Astrocyte (in vitro differentiated cells and primary cell): ENCODE data around the gene ZBTB45. TPM values are rescaled to one million over a fixed set of nuclear protein-coding genes. Genes with fewer than 3 reads are reported as not detected.

Source experiments
- DNase-seq: peaks from one replicate; pipeline ENCODE4 v3.0.0-alpha.2; 2010; ENCODE audit warnings: low read depth
- FAIRE-seq: peaks from 2 replicates; lab custom pipeline; 2011; peaks lifted over from hg19 to GRCh38; lab: Jason Lieb, UNC
- H2AFZ ChIP-seq: 2 replicates; pipeline ENCODE4 v1.6.0; 2012; ENCODE audit warnings: low read depth, low read length, inconsistent platforms
- H3K27ac ChIP-seq: 2 replicates; pipeline ENCODE4 v1.5.1; 2011; ENCODE audit warnings: low read depth, low read length, inconsistent platforms
- H3K27me3 ChIP-seq: 2 replicates; pipeline ENCODE4 v1.6.0; 2011; ENCODE audit warnings: low read length, inconsistent platforms; ENCODE audit not compliant: insufficient read depth
- H3K36me3 ChIP-seq: 2 replicates; pipeline ENCODE4 v1.5.1; 2011; ENCODE audit warnings: low read length, inconsistent platforms; ENCODE audit not compliant: insufficient read depth
- H3K4me1 ChIP-seq: 2 replicates; pipeline ENCODE4 v1.5.1; 2011; ENCODE audit warnings: low read length, inconsistent platforms; ENCODE audit not compliant: insufficient read depth
- H3K4me2 ChIP-seq: 2 replicates; pipeline ENCODE4 v1.6.0; 2012; ENCODE audit warnings: low read length, inconsistent platforms
- H3K4me3 ChIP-seq: 2 replicates; pipeline ENCODE4 v1.5.1; 2011; ENCODE audit warnings: low read depth, mild to moderate bottlenecking, low read length, inconsistent platforms; ENCODE audit not compliant: insufficient read depth
- H3K79me2 ChIP-seq: 2 replicates; pipeline ENCODE4 v1.6.0; 2012; ENCODE audit warnings: mild to moderate bottlenecking, low read length, inconsistent platforms; ENCODE audit not compliant: insufficient read depth
- H3K9ac ChIP-seq: 2 replicates; pipeline ENCODE4 v1.6.0; 2012; ENCODE audit warnings: mild to moderate bottlenecking, low read length, inconsistent platforms
- H3K9me3 ChIP-seq: 2 replicates; pipeline ENCODE4 v1.5.1; 2012; ENCODE audit warnings: low read depth, mild to moderate bottlenecking, low read length, inconsistent platforms; ENCODE audit not compliant: insufficient read depth
- H4K20me1 ChIP-seq: 2 replicates; pipeline ENCODE4 v1.6.0; 2012; ENCODE audit warnings: low read length, inconsistent platforms; ENCODE audit not compliant: insufficient read depth
- H3K27ac Mint-ChIP-seq: one replicate; pipeline ENCODE4 v1.8.0; 2021; ENCODE audit warnings: mild to moderate bottlenecking, mixed read lengths; ENCODE audit not compliant: unreplicated experiment
- H3K27me3 Mint-ChIP-seq: one replicate; pipeline ENCODE4 v1.8.0; 2021; ENCODE audit warnings: low read depth, mixed read lengths; ENCODE audit not compliant: unreplicated experiment
- H3K36me3 Mint-ChIP-seq: one replicate; pipeline ENCODE4 v1.8.0; 2021; ENCODE audit warnings: low read depth, mixed read lengths; ENCODE audit not compliant: unreplicated experiment
- H3K4me1 Mint-ChIP-seq: one replicate; pipeline ENCODE4 v1.8.0; 2021; ENCODE audit warnings: low read depth, mixed read lengths; ENCODE audit not compliant: unreplicated experiment
- H3K4me3 Mint-ChIP-seq: one replicate; pipeline ENCODE4 v1.8.0; 2021; ENCODE audit warnings: mild to moderate bottlenecking, moderate library complexity, mixed read lengths; ENCODE audit not compliant: unreplicated experiment
- H3K9me3 Mint-ChIP-seq: one replicate; pipeline ENCODE4 v1.8.0; 2021; ENCODE audit warnings: mild to moderate bottlenecking, mixed read lengths; ENCODE audit not compliant: unreplicated experiment
- CTCF ChIP-seq: IDR thresholded peaks from 2 replicates; pipeline ENCODE4 v1.5.1; 2011; ENCODE audit warnings: low read depth, mild to moderate bottlenecking, inconsistent platforms, low read length, moderate library complexity; ENCODE audit not compliant: insufficient read depth
- EZH2 ChIP-seq: IDR thresholded peaks from 2 replicates; pipeline ENCODE4 v1.6.1; 2012; ENCODE audit warnings: mild to moderate bottlenecking, low read length, inconsistent platforms; ENCODE audit not compliant: insufficient read depth
- microRNA-seq: library from miRNA; unstranded; fragments of <30 nt; microRNA quantifications from one replicate; pipeline ENCODE4 v1.2.0, GENCODE V29; 2020
- total RNA-seq: library from RNA; stranded (reverse); gene quantifications from 2 replicates; pipeline ENCODE4 v1.2.1, GENCODE V29; 2021

ZBTB45 gene
- total RNA-seq, 1 donor from 2014 or later = 16.3 TPM

- Histone ChIP-seq H3K4me1 (peaks cover 10% of the 10 kb centered on the region), H3K4me2 (peak within 1 kb of the TSS; percentile 91), H3K36me3 (no peaks in the 10 kb centered on the region), H3K9me3 (no peaks in the 10 kb centered on the region), H3K27me3 (no peaks in the 10 kb centered on the region), H4K20me1 (peaks cover 22% of the 10 kb centered on the region), H3K9ac (peak within 1 kb of the TSS; percentile 87), H2AFZ (peak within 1 kb of the TSS; percentile 94), H3K79me2 (peaks cover 27% of the 10 kb centered on the region), H3K27ac (peak within 1 kb of the TSS; percentile 54), H3K4me3 (peak within 1 kb of the TSS; percentile 85)
- Mint-ChIP-seq H3K4me3 (peak within 1 kb of the TSS; percentile 90), H3K4me1 (peaks cover 13% of the 10 kb centered on the region), H3K27ac (peak within 1 kb of the TSS; percentile 78), H3K36me3 (peaks cover 10% of the 10 kb centered on the region), H3K9me3 (no peaks in the 10 kb centered on the region), H3K27me3 (peaks cover 2% of the 10 kb centered on the region)
- FAIRE-seq (no peak), DNase-seq (peak; percentile 87)
- TF ChIP-seq CTCF (no peak), EZH2 (no peak)
Observed at GRCh38 chr19:58466760-58467589, 52.6 kb downstream of the ZBTB45 start, which contains the start of gene ZNF324. Gene ZNF324 (plus strand): TSS chr19:58467080. CDS start chr19:58469186, 2,106 bp downstream.

GRCh38 chr19:58466089-58466759 lies 53.4 kb downstream of the ZBTB45 start:
- Histone ChIP-seq H3K27me3 (no peaks in the 10 kb centered on the region), H3K9ac (peak overlapping the region; percentile 87), H3K79me2 (peaks cover 27% of the 10 kb centered on the region), H3K4me3 (peak overlapping the region; percentile 85), H4K20me1 (peaks cover 21% of the 10 kb centered on the region), H3K27ac (no peak overlapping the region), H2AFZ (peak overlapping the region; percentile 94), H3K4me2 (peak overlapping the region; percentile 91), H3K36me3 (no peaks in the 10 kb centered on the region), H3K4me1 (peaks cover 10% of the 10 kb centered on the region), H3K9me3 (no peaks in the 10 kb centered on the region)
- Mint-ChIP-seq H3K27ac (peak overlapping the region; percentile 34), H3K9me3 (no peaks in the 10 kb centered on the region), H3K36me3 (peaks cover 10% of the 10 kb centered on the region), H3K4me3 (peak overlapping the region; percentile 80), H3K27me3 (peaks cover 2% of the 10 kb centered on the region), H3K4me1 (peaks cover 13% of the 10 kb centered on the region)
- no peak for TF ChIP-seq CTCF
- no peak for TF ChIP-seq EZH2
- FAIRE-seq (no peak), DNase-seq (no peak)

Small RNAs within 50 kb of the gene (microRNA-seq; reads per million reads assigned to microRNA genes)
- 25.2 reads per million, percentile 49 among the genes with 10 or more reads in this experiment for gene MIR6807

Other genes starting within 250 kb of the ZBTB45 start
- gene ZNF8, start 240.9 kb downstream of the ZBTB45 start, total RNA-seq = 10.0 and 10.4 TPM in 2 replicates
- gene ERVK3-1, start 214.4 kb downstream of the ZBTB45 start, total RNA-seq = 34.6 and 40.9 TPM in 2 replicates
- 2.7 and 3.1 TPM in 2 replicates for gene ZSCAN22, start 192.8 kb downstream of the ZBTB45 start, total RNA-seq
- 32.3 and 35.9 TPM in 2 replicates for gene A1BG, start 166.3 kb downstream of the ZBTB45 start, total RNA-seq
- gene ZNF497, start 157.1 kb downstream of the ZBTB45 start, total RNA-seq = 0.43 and 0.55 TPM in 2 replicates
- 2.4 and 2.9 TPM in 2 replicates for gene ZNF837, start 138.8 kb downstream of the ZBTB45 start, total RNA-seq
- 793 and 891 TPM in 2 replicates for gene RPS5, start 132.5 kb downstream of the ZBTB45 start, total RNA-seq
- 0.36 and 0.41 TPM in 2 replicates for gene RNF225, start 124.2 kb downstream of the ZBTB45 start, total RNA-seq
- 11.7 and 12.7 TPM in 2 replicates for gene ZNF584, start 111.2 kb downstream of the ZBTB45 start, total RNA-seq
- 1.4 and 1.9 TPM in 2 replicates for gene ZNF132, start 79.7 kb downstream of the ZBTB45 start, total RNA-seq
- gene ZNF324B, start 68.2 kb downstream of the ZBTB45 start, total RNA-seq = 4.9 and 5.7 TPM in 2 replicates
- gene ZNF324, start 52.7 kb downstream of the ZBTB45 start, total RNA-seq = 9.3 and 9.6 TPM in 2 replicates
- 6.0 and 6.2 TPM in 2 replicates for gene ZNF446, start 43.5 kb downstream of the ZBTB45 start, total RNA-seq
- gene SLC27A5, start 7.8 kb downstream of the ZBTB45 start, total RNA-seq = 6.8 TPM in 2 replicates
- gene TRIM28, start 24.3 kb upstream of the ZBTB45 start, total RNA-seq = 339 and 351 TPM in 2 replicates
- gene CHMP2A, start 35.3 kb upstream of the ZBTB45 start, total RNA-seq = 71.3 and 80.0 TPM in 2 replicates
- 106 and 113 TPM in 2 replicates for gene UBE2M, start 38.8 kb upstream of the ZBTB45 start, total RNA-seq
- gene MZF1, start 53.5 kb upstream of the ZBTB45 start, total RNA-seq = 14.7 and 17.4 TPM in 2 replicates